Neuronal stem cell (in vitro differentiated cells): ENCODE measurements around the gene LSP1.

ENCODE experiments used
- DNase-seq: peaks from one replicate; pipeline ENCODE4 v3.0.0-alpha.2; 2013; ENCODE audit warnings: low spot score
- H2AFZ ChIP-seq: one replicate; pipeline ENCODE4 v1.6.1; 2013; ENCODE audit warnings: mild to moderate bottlenecking, low read length, inconsistent platforms
- H2AK5ac ChIP-seq: 2 replicates; pipeline ENCODE4 v1.6.1; 2013; ENCODE audit warnings: low read depth, mild to moderate bottlenecking, inconsistent platforms, low read length, moderate library complexity, mixed read lengths
- H2BK120ac ChIP-seq: 2 replicates; pipeline ENCODE4 v1.6.1; 2013; ENCODE audit warnings: low read depth, mild to moderate bottlenecking, inconsistent platforms, low read length, moderate library complexity, mixed read lengths
- H2BK12ac ChIP-seq: one replicate; pipeline ENCODE4 v1.6.1; 2013; ENCODE audit warnings: low read length, inconsistent platforms
- H2BK15ac ChIP-seq: 2 replicates; pipeline ENCODE4 v1.6.1; 2013; ENCODE audit warnings: mild to moderate bottlenecking, low read length, inconsistent platforms, mixed read lengths
- H2BK5ac ChIP-seq: one replicate; pipeline ENCODE4 v1.6.1; 2013; ENCODE audit warnings: inconsistent platforms, mild to moderate bottlenecking, low read length, moderate library complexity
- H3K14ac ChIP-seq: one replicate; pipeline ENCODE4 v1.6.1; 2013; ENCODE audit warnings: low read length, inconsistent platforms
- H3K18ac ChIP-seq: 2 replicates; pipeline ENCODE4 v1.6.1; 2013; ENCODE audit warnings: low read length, inconsistent platforms
- H3K23ac ChIP-seq: 2 replicates; pipeline ENCODE4 v1.6.1; 2013; ENCODE audit warnings: low read depth, mild to moderate bottlenecking, mixed read lengths, low read length, inconsistent platforms; ENCODE audit not compliant: poor library complexity
- H3K27ac ChIP-seq: replicated peaks from 3 replicates; pipeline ENCODE4 v1.5.1; 2013; ENCODE audit warnings: low read length, inconsistent platforms
- H3K27me3 ChIP-seq, 3 experiments: 2 replicates each; pipeline ENCODE4 v1.6.1; 2013; ENCODE audit warnings: low read length in 3 of 3, mild to moderate bottlenecking in 2 of 3, inconsistent platforms in 1 of 3, low read depth in 1 of 3, mixed read lengths in 1 of 3, moderate library complexity in 1 of 3; ENCODE audit not compliant: control insufficient read depth in 3 of 3, insufficient read depth in 3 of 3
- H3K36me3 ChIP-seq, 2 donors: replicated peaks in 1 of 2; 2 replicates each; pipeline ENCODE4 v1.6.1; 2013; ENCODE audit warnings: low read length in 2 of 2; ENCODE audit not compliant: control insufficient read depth in 2 of 2, insufficient read depth in 2 of 2
- H3K4ac ChIP-seq: 2 replicates; pipeline ENCODE4 v1.6.1; 2013; ENCODE audit warnings: inconsistent platforms, mild to moderate bottlenecking, low read length, moderate library complexity
- H3K4me1 ChIP-seq, 2 donors: 1 replicate in 1 of 2; 2 replicates in 1 of 2; pipeline ENCODE4 v1.6.1; 2013; ENCODE audit warnings: low read length in 2 of 2, low read depth in 1 of 2; ENCODE audit not compliant: control insufficient read depth in 2 of 2, insufficient read depth in 1 of 2
- H3K4me2 ChIP-seq: one replicate; pipeline ENCODE4 v1.6.1; 2013; ENCODE audit warnings: mild to moderate bottlenecking, low read length, inconsistent platforms; ENCODE audit not compliant: insufficient read depth, poor library complexity, severe bottlenecking
- H3K4me3 ChIP-seq, 2 donors: 2 replicates each; pipeline ENCODE4 v1.5.1; 2013; ENCODE audit warnings: low read length in 2 of 2, mild to moderate bottlenecking in 2 of 2, inconsistent platforms in 1 of 2, moderate library complexity in 1 of 2
- H3K79me1 ChIP-seq: one replicate; pipeline ENCODE4 v1.6.1; 2013; ENCODE audit warnings: low read depth, mild to moderate bottlenecking, inconsistent platforms, low read length, moderate library complexity
- H3K9ac ChIP-seq: one replicate; pipeline ENCODE4 v1.6.1; 2013; ENCODE audit warnings: mild to moderate bottlenecking, low read depth, low read length, inconsistent platforms; ENCODE audit not compliant: poor library complexity
- H3K9me3 ChIP-seq, 2 donors: replicated peaks in 1 of 2; 2 replicates each; pipeline versions ENCODE3 to v1.6.1; 2013; ENCODE audit warnings: low read length in 2 of 2, mild to moderate bottlenecking in 2 of 2, inconsistent platforms in 1 of 2, low read depth in 1 of 2, mixed read lengths in 1 of 2, moderate library complexity in 1 of 2; ENCODE audit not compliant: control insufficient read depth in 2 of 2, insufficient read depth in 1 of 2
- H4K8ac ChIP-seq: one replicate; pipeline ENCODE4 v1.6.1; 2013; ENCODE audit warnings: low read depth, mild to moderate bottlenecking, inconsistent platforms, low read length, moderate library complexity
- H4K91ac ChIP-seq: one replicate; pipeline ENCODE4 v1.6.1; 2013; ENCODE audit warnings: low read length, low read depth, mild to moderate bottlenecking, inconsistent platforms; ENCODE audit not compliant: poor library complexity
- WGBS, 2 donors: extraction: QIAGEN DNeasy Blood & Tissue Kit; methylation state at CpG; one replicate each; pipeline ENCODE4 v1.1.7; 2013; ENCODE audit warnings: missing lambda C conversion rate in 2 of 2, mixed read lengths in 1 of 2; ENCODE audit not compliant: insufficient read length in 2 of 2, insufficient replicate concordance in 1 of 2; ENCODE audit errors: extremely low coverage in 2 of 2; 5-methylcytosine and 5-hydroxymethylcytosine counted together

The LSP1 gene

DNA sequence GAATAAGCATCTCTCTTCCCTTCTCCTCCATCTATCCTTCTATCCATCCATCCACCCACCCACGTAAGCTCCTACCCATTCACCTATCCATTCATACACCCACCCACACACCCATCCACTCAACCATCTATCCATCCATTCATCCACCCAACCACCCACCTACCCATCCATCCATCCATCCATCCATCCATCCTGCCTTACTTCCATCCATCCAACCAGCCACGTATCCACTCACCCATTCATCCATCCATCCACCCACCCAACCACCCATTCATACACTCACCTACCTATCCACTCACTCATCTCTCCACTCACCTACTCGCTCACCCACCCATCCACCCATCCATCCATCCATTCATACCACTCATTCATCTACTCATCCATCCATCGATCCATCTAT lies 79.8 kb downstream of the LSP1 start:
- H3K9me3 ChIP-seq: no peaks in the 10 kb centered on the region
- DNase-seq: no peak
- no peaks in the 10 kb centered on the region for H3K36me3 ChIP-seq
- H3K79me1 ChIP-seq: no peaks in the 10 kb centered on the region
- no peak overlapping the region for H2BK5ac ChIP-seq
- no peak overlapping the region for H2BK120ac ChIP-seq
- no peak overlapping the region for H2BK12ac ChIP-seq
- H3K4me1 ChIP-seq: peaks cover 3 to 4% of the 10 kb centered on the region in 2 donors
- H3K4me3 ChIP-seq: no peak overlapping the region
- H3K4me2 ChIP-seq: no peak overlapping the region
- no peak overlapping the region for H3K23ac ChIP-seq
- no peak overlapping the region for H3K27ac ChIP-seq
- H2BK15ac ChIP-seq: no peak overlapping the region
- no peak overlapping the region for H4K91ac ChIP-seq
- no peak overlapping the region for H3K14ac ChIP-seq
- H3K9ac ChIP-seq: no peak overlapping the region
- no peak overlapping the region for H2AK5ac ChIP-seq
- no peak overlapping the region for H3K4ac ChIP-seq
- H3K27me3 ChIP-seq: peaks cover 0 to 3% (median 0%) of the 10 kb centered on the region in 3 experiments
- no peak overlapping the region for H4K8ac ChIP-seq
- H2AFZ ChIP-seq: no peak overlapping the region
- H3K18ac ChIP-seq: no peak overlapping the region
- WGBS, 2 donors: 100% methylated on average over 1 to 3 of the region's 4 CpGs

DNA sequence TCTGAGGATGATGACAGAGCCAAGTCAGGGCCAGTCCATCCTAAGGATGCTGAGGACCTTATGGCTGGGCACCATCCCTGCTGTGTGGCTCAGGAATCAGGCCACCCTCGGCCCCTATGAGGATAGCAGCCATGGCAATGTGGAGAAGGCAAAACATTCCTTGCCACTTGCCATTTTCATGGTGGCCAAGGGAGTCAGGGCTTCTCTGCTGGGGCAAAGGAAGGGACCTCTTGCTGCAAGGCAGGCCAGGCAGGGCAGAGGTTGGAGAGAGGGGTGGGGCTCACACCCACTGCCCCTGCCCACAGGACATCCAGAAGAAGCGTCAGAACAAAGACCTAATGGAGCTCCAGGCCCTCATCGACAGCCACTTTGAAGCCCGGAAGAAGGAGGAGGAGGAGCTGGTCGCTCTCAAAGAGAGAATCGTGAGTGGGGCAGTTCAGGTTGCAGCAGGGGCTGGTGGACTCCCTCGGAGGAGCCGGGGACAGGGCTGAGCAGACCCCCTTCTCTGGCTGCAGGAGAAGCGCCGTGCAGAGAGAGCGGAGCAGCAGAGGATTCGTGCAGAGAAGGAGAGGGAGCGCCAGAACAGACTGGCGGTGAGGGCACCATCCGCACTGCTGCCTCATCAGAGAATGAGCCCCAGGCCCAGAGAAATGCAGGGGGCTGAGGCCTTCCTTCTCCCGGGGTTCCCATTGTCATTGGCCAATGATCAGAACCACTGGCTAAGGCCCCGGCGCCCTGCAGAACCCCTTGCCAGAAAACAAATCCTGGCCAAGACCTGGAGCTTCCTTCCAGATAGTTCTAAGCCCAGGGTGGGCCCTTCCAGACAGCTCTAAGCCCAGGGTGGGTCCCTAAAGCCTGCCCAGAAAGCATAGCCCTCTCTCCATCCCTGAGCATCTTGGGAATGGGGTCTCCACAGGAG lies 80.8 kb downstream of the LSP1 start:
- H3K79me1 ChIP-seq: no peaks in the 10 kb centered on the region
- peaks cover 3 to 4% of the 10 kb centered on the region in 2 donors for H3K4me1 ChIP-seq
- H2BK5ac ChIP-seq: peak overlapping the region; percentile 11
- no peak overlapping the region for H3K27ac ChIP-seq
- H2AFZ ChIP-seq: no peak overlapping the region
- no peak overlapping the region for H2BK120ac ChIP-seq
- peak overlapping the region; percentile 60 for H3K23ac ChIP-seq
- no peaks in the 10 kb centered on the region for H3K9me3 ChIP-seq
- peak overlapping the region; percentile 2 for H2BK15ac ChIP-seq
- no peak overlapping the region for H3K4me3 ChIP-seq
- no peak overlapping the region for H4K91ac ChIP-seq
- no peak overlapping the region for H4K8ac ChIP-seq
- H3K4ac ChIP-seq: no peak overlapping the region
- H3K4me2 ChIP-seq: no peak overlapping the region
- H3K9ac ChIP-seq: peak overlapping the region; percentile 38
- H3K36me3 ChIP-seq: no peaks in the 10 kb centered on the region
- peaks cover 0 to 6% (median 0%) of the 10 kb centered on the region in 3 experiments for H3K27me3 ChIP-seq
- no peak for DNase-seq
- peak overlapping the region; percentile 67 for H3K14ac ChIP-seq
- H2AK5ac ChIP-seq: peak overlapping the region; percentile 93
- no CpG with 5 or more reads among the region's 18 CpGs for WGBS, 2 donors
- peak overlapping the region; percentile 38 for H3K18ac ChIP-seq
- no peak overlapping the region for H2BK12ac ChIP-seq

DNA sequence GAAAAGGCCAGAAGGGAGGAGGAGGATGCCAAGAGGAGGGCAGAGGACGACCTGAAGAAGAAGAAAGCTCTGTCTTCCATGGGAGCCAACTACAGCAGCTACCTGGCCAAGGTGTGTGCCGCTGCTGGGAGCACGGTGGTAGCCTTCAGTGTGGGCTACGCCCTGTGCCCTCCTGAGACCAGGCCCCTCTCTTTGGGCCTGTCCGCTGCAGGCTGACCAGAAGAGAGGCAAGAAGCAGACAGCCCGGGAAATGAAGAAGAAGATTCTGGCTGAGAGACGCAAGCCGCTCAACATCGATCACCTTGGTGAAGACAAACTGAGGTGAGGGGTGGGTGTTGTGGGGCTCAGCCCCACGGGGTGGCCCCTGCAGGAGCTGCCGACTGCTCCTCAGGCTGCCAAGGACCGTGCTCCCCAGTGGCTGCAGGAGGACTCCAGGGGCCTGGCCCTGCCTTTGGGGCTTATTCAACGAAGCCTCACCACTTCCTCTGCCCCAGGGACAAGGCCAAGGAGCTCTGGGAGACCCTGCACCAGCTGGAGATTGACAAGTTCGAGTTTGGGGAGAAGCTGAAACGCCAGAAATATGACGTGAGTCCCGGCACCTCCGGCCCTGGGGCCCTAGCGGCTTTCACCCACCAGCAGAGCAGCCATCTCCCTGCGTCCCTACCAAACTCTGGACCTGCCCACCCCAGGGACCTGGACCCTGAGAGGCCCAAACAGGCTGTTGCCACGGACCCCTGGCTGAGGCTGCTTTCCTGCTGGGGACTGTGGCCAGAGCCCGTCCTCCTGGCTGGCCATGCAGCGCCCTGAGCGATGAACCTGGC lies 81.7 kb downstream of the LSP1 start:
- no peak overlapping the region for H3K4me2 ChIP-seq
- H3K23ac ChIP-seq: no peak overlapping the region
- H3K4me3 ChIP-seq: no peak overlapping the region
- H3K27me3 ChIP-seq: peaks cover 0 to 9% (median 0%) of the 10 kb centered on the region in 3 experiments
- H2BK15ac ChIP-seq: no peak overlapping the region
- H4K91ac ChIP-seq: no peak overlapping the region
- no peak overlapping the region for H3K18ac ChIP-seq
- H3K4me1 ChIP-seq: peaks cover 3 to 4% of the 10 kb centered on the region in 2 donors
- H2AK5ac ChIP-seq: peak overlapping the region; percentile 90
- H2AFZ ChIP-seq: no peak overlapping the region
- WGBS, 2 donors: no CpG with 5 or more reads among the region's 24 CpGs
- no peak overlapping the region for H3K4ac ChIP-seq
- no peak overlapping the region for H2BK120ac ChIP-seq
- H3K27ac ChIP-seq: no peak overlapping the region
- no peak overlapping the region for H3K9ac ChIP-seq
- no peak for DNase-seq
- H3K9me3 ChIP-seq: no peaks in the 10 kb centered on the region
- no peaks in the 10 kb centered on the region for H3K36me3 ChIP-seq
- no peak overlapping the region for H3K14ac ChIP-seq
- H2BK12ac ChIP-seq: no peak overlapping the region
- peak overlapping the region; percentile 11 for H2BK5ac ChIP-seq
- no peak overlapping the region for H4K8ac ChIP-seq
- no peaks in the 10 kb centered on the region for H3K79me1 ChIP-seq
